CD14-positive monocyte (primary cell): Measurements from ENCODE around the gene PRAMEF20. TPM values are rescaled to one million over a fixed set of nuclear protein-coding genes. Genes with fewer than 3 reads are reported as not detected.
"Not testable (repeated sequence)": the region's sequence is repeated elsewhere in the genome, so short reads cannot be mapped to it uniquely, and the experiment has no call there.

Experiments
- DNase-seq, 3 donors: peaks; one replicate each; pipeline ENCODE4 v3.0.0-alpha.2; 2011 to 2022
- H2AFZ ChIP-seq: 2 replicates; pipeline ENCODE4 v1.6.0; 2012; ENCODE audit warnings: mild to moderate bottlenecking, low read depth, low read length, inconsistent platforms; ENCODE audit not compliant: insufficient read depth, poor library complexity, severe bottlenecking
- H3K27ac ChIP-seq, 2 donors: 1 replicate in 1 of 2; 2 replicates in 1 of 2; pipeline ENCODE4 v1.5.1; 2012 to 2013; ENCODE audit warnings: low read length in 2 of 2, control low read depth in 1 of 2, inconsistent platforms in 1 of 2, low read depth in 1 of 2, mild to moderate bottlenecking in 1 of 2
- H3K27me3 ChIP-seq, 2 donors: one replicate each; pipeline versions ENCODE4 v1.6.0 to v1.6.1; 2011 to 2013; ENCODE audit warnings: low read length in 2 of 2; ENCODE audit not compliant: control insufficient read depth in 2 of 2, insufficient read depth in 2 of 2
- H3K36me3 ChIP-seq, 2 donors: replicated peaks in 1 of 2; 1 replicate in 1 of 2; 2 replicates in 1 of 2; pipeline versions ENCODE4 v1.5.1 to v1.6.1; 2012 to 2013; ENCODE audit warnings: low read length in 2 of 2, control low read depth in 1 of 2, inconsistent platforms in 1 of 2, mild to moderate bottlenecking in 1 of 2; ENCODE audit not compliant: insufficient read depth in 2 of 2, control insufficient read depth in 1 of 2
- H3K4me1 ChIP-seq, 2 donors: 1 replicate in 1 of 2; 2 replicates in 1 of 2; pipeline versions ENCODE4 v1.5.1 to v1.6.1; 2012 to 2013; ENCODE audit warnings: low read length in 2 of 2, control low read depth in 1 of 2, inconsistent platforms in 1 of 2, mild to moderate bottlenecking in 1 of 2, moderate library complexity in 1 of 2; ENCODE audit not compliant: insufficient read depth in 2 of 2, control insufficient read depth in 1 of 2
- H3K4me2 ChIP-seq: replicated peaks from 2 replicates; pipeline ENCODE3; 2012; ENCODE audit warnings: low read length, moderate library complexity, mild to moderate bottlenecking; ENCODE audit not compliant: poor library complexity, severe bottlenecking; ENCODE audit errors: extremely low read depth
- H3K4me3 ChIP-seq, 3 experiments: fragments of 200-600 bp in 1 of 3; sonication (generic) in 1 of 3; replicated peaks in 1 of 3; 1 replicate in 2 of 3; 2 replicates in 1 of 3; pipeline ENCODE4 v1.5.1; 2011 to 2013; ENCODE audit warnings: low read length in 3 of 3, mild to moderate bottlenecking in 3 of 3, control low read depth in 2 of 3, low read depth in 2 of 3, inconsistent platforms in 1 of 3, moderate library complexity in 1 of 3
- H3K79me2 ChIP-seq: 2 replicates; pipeline ENCODE4 v1.6.0; 2012; ENCODE audit warnings: mild to moderate bottlenecking, control low read depth, inconsistent platforms, low read length, moderate library complexity; ENCODE audit not compliant: insufficient read depth
- H3K9ac ChIP-seq: 2 replicates; pipeline ENCODE4 v1.6.0; 2017; ENCODE audit warnings: low read length, mild to moderate bottlenecking; ENCODE audit not compliant: insufficient read depth, poor library complexity, severe bottlenecking
- H3K9me3 ChIP-seq, 2 donors: replicated peaks in 1 of 2; 1 replicate in 1 of 2; 2 replicates in 1 of 2; pipeline versions ENCODE4 v1.5.1 to v1.6.1; 2012 to 2013; ENCODE audit warnings: low read length in 2 of 2, control low read depth in 1 of 2; ENCODE audit not compliant: control insufficient read depth in 1 of 2, insufficient read depth in 1 of 2
- H4K20me1 ChIP-seq: 2 replicates; pipeline ENCODE4 v1.6.0; 2012; ENCODE audit warnings: mild to moderate bottlenecking, low read length, control low read depth, moderate library complexity; ENCODE audit not compliant: insufficient read depth
- H3K27ac Mint-ChIP-seq, 7 donors: one replicate each; pipeline ENCODE4 v1.8.0; 2020; ENCODE audit warnings: mild to moderate bottlenecking in 7 of 7, mixed read lengths in 7 of 7, moderate library complexity in 6 of 7, inconsistent platforms in 2 of 7
- H3K27me3 Mint-ChIP-seq, 3 donors: one replicate each; pipeline ENCODE4 v1.8.0; 2021 to 2022; ENCODE audit warnings: low read depth in 3 of 3, mild to moderate bottlenecking in 3 of 3, mixed read lengths in 3 of 3, moderate library complexity in 3 of 3, inconsistent platforms in 1 of 3
- H3K36me3 Mint-ChIP-seq, 2 donors: one replicate each; pipeline ENCODE4 v1.8.0; 2020; ENCODE audit warnings: mixed read lengths in 2 of 2, inconsistent platforms in 1 of 2, mild to moderate bottlenecking in 1 of 2
- H3K4me1 Mint-ChIP-seq: one replicate; pipeline ENCODE4 v1.8.0; 2020; ENCODE audit warnings: mild to moderate bottlenecking, mixed read lengths
- H3K4me3 Mint-ChIP-seq, 2 donors: one replicate each; pipeline ENCODE4 v1.8.0; 2020; ENCODE audit warnings: mild to moderate bottlenecking in 2 of 2, mixed read lengths in 2 of 2, moderate library complexity in 1 of 2
- H3K9me3 Mint-ChIP-seq, 7 donors: one replicate each; pipeline ENCODE4 v1.8.0; 2020 to 2022; ENCODE audit warnings: mixed read lengths in 7 of 7, mild to moderate bottlenecking in 6 of 7, moderate library complexity in 6 of 7, inconsistent platforms in 2 of 7
- CTCF ChIP-seq: fragments of 200-600 bp; IDR thresholded peaks from one replicate; pipeline ENCODE4 v1.8.0; 2022; ENCODE audit warnings: antibody characterized with exemption, mild to moderate bottlenecking
- WGBS: methylation state at CpG from one replicate; pipeline ENCODE4 v1.1.5; 2013; ENCODE audit warnings: missing lambda C conversion rate; ENCODE audit not compliant: insufficient coverage; 5-methylcytosine and 5-hydroxymethylcytosine counted together
- intact Hi-C, 2 donors: fragments of 100-400 bp; cut with micrococcal nuclease; formaldehyde crosslinking; loops; one replicate each; pipeline versions ENCODE4 v1.15.0 to v1.15.1; 2023
- polyA plus RNA-seq, 3 donors: library from polyadenylated mRNA; depleted of rRNA in 1 of 3; unstranded in 2 of 3; stranded (reverse) in 1 of 3; fragments of 300-500 nt in 2 of 3; fragments of >200 nt in 1 of 3; fragmentation: Illumina TruSeq in 2 of 3; gene quantifications; 1 replicate in 2 of 3; 2 replicates in 1 of 3; pipeline ENCODE4 v1.2.3, GENCODE V29; 2012 to 2021

PRAMEF20 gene
- polyA plus RNA-seq, 3 donors, result not detected

GRCh38 chr1:13368544-13368943 lies 41.7 kb upstream of the PRAMEF20 start:
- H3K79me2 ChIP-seq, H4K20me1 ChIP-seq, H3K4me1 ChIP-seq, H3K4me3 ChIP-seq, intact Hi-C loops, H3K36me3 Mint-ChIP-seq, H3K9me3 Mint-ChIP-seq, H3K36me3 ChIP-seq, H3K27me3 ChIP-seq, H3K27me3 Mint-ChIP-seq, H3K4me1 Mint-ChIP-seq, H3K27ac ChIP-seq, DNase-seq, H3K9ac ChIP-seq, H2AFZ ChIP-seq, H3K4me3 Mint-ChIP-seq, H3K4me2 ChIP-seq, H3K9me3 ChIP-seq: not testable (repeated sequence)
- peak; percentile 10 for TF ChIP-seq CTCF
- H3K27ac Mint-ChIP-seq, result peak overlapping the region in 1 of 7 donors; percentile 72
- WGBS, result 93% methylated on average over 2 of the region's 4 CpGs

- H3K27me3 Mint-ChIP-seq, result peaks cover 4 to 13% (median 5%) of the 10 kb centered on the region in 3 donors
- H3K27ac ChIP-seq, H2AFZ ChIP-seq, H3K9me3 Mint-ChIP-seq, H3K9ac ChIP-seq, H3K27me3 ChIP-seq, intact Hi-C loops, H3K4me1 ChIP-seq, H3K9me3 ChIP-seq, H3K4me3 Mint-ChIP-seq, H3K36me3 Mint-ChIP-seq, H3K4me1 Mint-ChIP-seq, DNase-seq, H3K4me3 ChIP-seq, H3K4me2 ChIP-seq, H3K36me3 ChIP-seq, H3K27ac Mint-ChIP-seq, H4K20me1 ChIP-seq, H3K79me2 ChIP-seq: not testable (repeated sequence)
- WGBS, result no CpG with 5 or more reads among the region's 3 CpGs
Measured at GRCh38 chr1:13378983-13379382, 31.3 kb upstream of the PRAMEF20 start.

GRCh38 chr1:13380380-13380779 lies 29.9 kb upstream of the PRAMEF20 start:
- H3K27ac ChIP-seq, H3K9me3 ChIP-seq, H3K79me2 ChIP-seq, DNase-seq, H3K9me3 Mint-ChIP-seq, H3K27ac Mint-ChIP-seq, H3K4me3 ChIP-seq, H3K4me1 Mint-ChIP-seq, H3K4me2 ChIP-seq, H3K4me3 Mint-ChIP-seq, H3K27me3 ChIP-seq, H4K20me1 ChIP-seq, H3K4me1 ChIP-seq, H3K9ac ChIP-seq, H2AFZ ChIP-seq, H3K36me3 ChIP-seq, H3K36me3 Mint-ChIP-seq: not testable (repeated sequence)
- peaks cover 4 to 13% (median 11%) of the 10 kb centered on the region in 3 donors for H3K27me3 Mint-ChIP-seq
- no CpG with 5 or more reads among the region's 3 CpGs for WGBS
- intact Hi-C loops, result loop anchor here in 1 of 2 donors (10.0 kb wide), 1 partner anchor 146 kb away; no protein-coding TSS in a partner anchor

- H3K36me3 ChIP-seq, H3K36me3 Mint-ChIP-seq, H3K27ac Mint-ChIP-seq, H3K9ac ChIP-seq, H3K9me3 Mint-ChIP-seq, H3K27me3 ChIP-seq, H2AFZ ChIP-seq, H3K27ac ChIP-seq, H4K20me1 ChIP-seq, H3K4me1 Mint-ChIP-seq, H3K27me3 Mint-ChIP-seq, H3K79me2 ChIP-seq, H3K9me3 ChIP-seq, H3K4me1 ChIP-seq, H3K4me3 ChIP-seq, DNase-seq, H3K4me2 ChIP-seq, H3K4me3 Mint-ChIP-seq: not testable (repeated sequence)
- intact Hi-C loops, result loop anchor here in 1 of 2 donors (10.0 kb wide), 1 partner anchor 155 kb away; no protein-coding TSS in a partner anchor
Measured at GRCh38 chr1:13389332-13389731, 20.9 kb upstream of the PRAMEF20 start, which contains the start of gene PRAMEF17. PRAMEF17 (plus strand) TSS chr1:13389632; CDS start chr1:13389658, 26 bp downstream.
